Measurements from ENCODE around the gene EFCAB6.

EFCAB6 gene

DNA sequence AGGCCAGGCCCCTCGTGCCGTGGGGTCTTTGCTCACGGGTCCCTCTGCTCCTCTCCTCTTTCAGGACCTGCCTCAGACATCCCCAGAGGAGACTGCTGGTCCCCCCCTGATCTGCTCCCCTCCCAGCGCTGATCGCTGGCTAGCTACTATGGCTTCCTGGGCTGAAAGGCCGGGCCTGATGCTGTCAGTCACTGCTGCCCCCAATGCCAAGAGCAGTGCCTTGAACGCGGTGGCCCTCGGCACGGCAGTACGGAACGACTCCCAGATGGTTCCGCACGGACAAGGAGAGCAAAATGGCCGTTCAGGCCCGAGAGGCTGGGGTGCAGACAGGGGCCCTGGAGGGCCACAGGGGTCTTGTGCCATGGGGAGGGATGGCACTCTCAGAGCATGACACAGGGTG lies 28.7 kb upstream of the EFCAB6 start:
- H3K9me3 ChIP-seq (ENCODE audit: insufficient read depth, low read length, severe bottlenecking), result no peaks in the 10 kb centered on the region
- no peaks in the 10 kb centered on the region for H3K27me3 ChIP-seq (ENCODE audit: insufficient read depth, low read length, poor library complexity)
- DNase-seq (no peak), ATAC-seq (ENCODE audit: insufficient read depth, low read depth) (no peak)
- H3K9ac ChIP-seq (ENCODE audit: low read depth, low read length), result no peak overlapping the region
- no peaks in the 10 kb centered on the region for H3K36me3 ChIP-seq (ENCODE audit: insufficient read depth, low read length)
- no peak overlapping the region for H3K4me3 ChIP-seq (ENCODE audit: low read depth in 1 of 2, low read length in 2 of 2)
- H3K4me2 ChIP-seq (ENCODE audit: insufficient read depth, low read length), result no peak overlapping the region
- no peak overlapping the region for H3K27ac ChIP-seq (ENCODE audit: low read length)
- no peaks in the 10 kb centered on the region for H4K20me1 ChIP-seq (ENCODE audit: insufficient read depth, low read length)
- H3K4me1 ChIP-seq (ENCODE audit: insufficient read depth, low read length), result no peaks in the 10 kb centered on the region
- TF ChIP-seq CTCF (IDR thresholded peaks at IDR 0.05; ENCODE audit: borderline replicate concordance, extremely low read depth, low read length, poor library complexity, severe bottlenecking), result no peak
- TF ChIP-seq EZH2 (IDR thresholded peaks at IDR 0.05; ENCODE audit: borderline replicate concordance, low read depth, low read length, severe bottlenecking), result no peak
- no peak overlapping the region for H2AFZ ChIP-seq (ENCODE audit: low read depth, low read length)
- H3K79me2 ChIP-seq (ENCODE audit: insufficient read depth, low read length), result no peaks in the 10 kb centered on the region

DNA sequence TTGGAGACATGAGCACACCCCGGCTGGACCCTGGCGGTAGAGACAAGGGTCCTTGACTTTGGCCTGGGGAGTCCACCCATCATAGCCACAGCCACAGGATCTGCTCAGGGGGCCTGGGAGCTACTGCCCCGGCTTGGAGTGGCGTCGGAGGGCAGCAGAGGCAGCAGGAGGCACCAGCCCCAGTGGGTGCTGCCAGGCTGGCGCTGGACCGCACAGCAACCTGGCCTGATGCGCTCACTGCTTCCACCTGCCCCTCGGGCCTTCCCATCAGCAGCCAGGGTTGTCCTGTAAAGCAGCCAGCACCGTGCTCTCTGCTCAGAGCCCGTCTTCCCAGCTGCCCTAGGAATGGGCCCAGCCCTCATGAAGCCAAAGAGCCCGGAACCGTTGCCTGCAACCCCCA lies 28.3 kb upstream of the EFCAB6 start:
- H3K4me3 ChIP-seq (ENCODE audit: low read depth in 1 of 2, low read length in 2 of 2), result no peak overlapping the region
- no peak for DNase-seq
- no peak for ATAC-seq (ENCODE audit: insufficient read depth, low read depth)
- H3K9ac ChIP-seq (ENCODE audit: low read depth, low read length), result no peak overlapping the region
- H3K4me2 ChIP-seq (ENCODE audit: insufficient read depth, low read length), result no peak overlapping the region
- no peaks in the 10 kb centered on the region for H4K20me1 ChIP-seq (ENCODE audit: insufficient read depth, low read length)
- H3K36me3 ChIP-seq (ENCODE audit: insufficient read depth, low read length), result no peaks in the 10 kb centered on the region
- no peak overlapping the region for H3K27ac ChIP-seq (ENCODE audit: low read length)
- H3K9me3 ChIP-seq (ENCODE audit: insufficient read depth, low read length, severe bottlenecking), result no peaks in the 10 kb centered on the region
- H3K27me3 ChIP-seq (ENCODE audit: insufficient read depth, low read length, poor library complexity), result no peaks in the 10 kb centered on the region
- no peak overlapping the region for H2AFZ ChIP-seq (ENCODE audit: low read depth, low read length)
- no peak for TF ChIP-seq CTCF (IDR thresholded peaks at IDR 0.05; ENCODE audit: borderline replicate concordance, extremely low read depth, low read length, poor library complexity, severe bottlenecking)
- TF ChIP-seq EZH2 (IDR thresholded peaks at IDR 0.05; ENCODE audit: borderline replicate concordance, low read depth, low read length, severe bottlenecking), result no peak
- H3K79me2 ChIP-seq (ENCODE audit: insufficient read depth, low read length), result no peaks in the 10 kb centered on the region
- H3K4me1 ChIP-seq (ENCODE audit: insufficient read depth, low read length), result no peaks in the 10 kb centered on the region

GRCh38 chr22:43839781-43840180 lies 27.7 kb upstream of the EFCAB6 start:
- Histone ChIP-seq H3K4me1 (ENCODE audit: insufficient read depth, low read length) (no peaks in the 10 kb centered on the region), H4K20me1 (ENCODE audit: insufficient read depth, low read length) (no peaks in the 10 kb centered on the region), H3K79me2 (ENCODE audit: insufficient read depth, low read length) (no peaks in the 10 kb centered on the region), H3K27ac (ENCODE audit: low read length) (no peak overlapping the region), H3K4me3 (ENCODE audit: low read depth in 1 of 2, low read length in 2 of 2) (no peak overlapping the region), H3K9ac (ENCODE audit: low read depth, low read length) (no peak overlapping the region), H3K36me3 (ENCODE audit: insufficient read depth, low read length) (no peaks in the 10 kb centered on the region), H3K27me3 (ENCODE audit: insufficient read depth, low read length, poor library complexity) (no peaks in the 10 kb centered on the region), H2AFZ (ENCODE audit: low read depth, low read length) (no peak overlapping the region), H3K9me3 (ENCODE audit: insufficient read depth, low read length, severe bottlenecking) (no peaks in the 10 kb centered on the region), H3K4me2 (ENCODE audit: insufficient read depth, low read length) (no peak overlapping the region)
- no peak for TF ChIP-seq CTCF (IDR thresholded peaks at IDR 0.05; ENCODE audit: borderline replicate concordance, extremely low read depth, low read length, poor library complexity, severe bottlenecking)
- no peak for TF ChIP-seq EZH2 (IDR thresholded peaks at IDR 0.05; ENCODE audit: borderline replicate concordance, low read depth, low read length, severe bottlenecking)
- ATAC-seq (ENCODE audit: insufficient read depth, low read depth) (no peak), DNase-seq (no peak)
